Measurements from ENCODE around the gene NOX4. TPM values are rescaled to one million over a fixed set of nuclear protein-coding genes. Genes with fewer than 3 reads are reported as not detected.

The NOX4 gene
- total RNA-seq = 0.83 and 1.0 TPM in 2 replicates

GRCh38 chr11:89490981-89491690 lies at the start of gene NOX4:
NOX4 (minus strand) TSS chr11:89491375; CDS start chr11:89491246, 129 bp downstream.

Other genes starting within 250 kb of the NOX4 start
- gene TRIM77, start 218.9 kb upstream of the NOX4 start, total RNA-seq = not detected in 2 replicates

All from smooth muscle cell of trachea (primary cell).